PC-3 (cell line): Measurements from ENCODE around the gene NACAD. TPM values are rescaled to one million over a fixed set of nuclear protein-coding genes. Genes with fewer than 3 reads are reported as not detected.

Source experiments
- ATAC-seq: fragments of 200-7000 bp; cut with Tn5 transposase; 2 replicates; pipeline ENCODE4 v1.9.1; 2020; ENCODE audit warnings: mild to moderate bottlenecking, moderate library complexity
- BruUV-seq: library from RNA; stranded (reverse); fragments of 400-500 nt; replicated peaks from 2 replicates; lab custom pipeline; 2021; lab: Mats Ljungman, UMichigan
- CTCF ChIA-PET: fragments of 300-600 bp; sonication (Branson Sonifier 250); formaldehyde crosslinking; loops from one replicate; lab custom pipeline; 2022; ENCODE audit warnings: antibody characterized with exemption; lab: Charles Lee
- POLR2A ChIA-PET: fragments of 300-600 bp; sonication (Branson Sonifier 250); formaldehyde crosslinking; loops from one replicate; lab custom pipeline; 2022; ENCODE audit warnings: antibody characterized with exemption; ENCODE audit not compliant: unreplicated experiment; lab: Charles Lee
- DNase-seq: peaks from one replicate; pipeline ENCODE4 v3.0.0-alpha.2; 2015
- H2AFZ ChIP-seq: fragments of 300-600 bp; sonication (generic); 2 replicates; pipeline ENCODE4 v1.6.0; 2016; ENCODE audit warnings: antibody characterized with exemption, low read length
- H3F3A ChIP-seq: fragments of 300-600 bp; sonication (generic); one replicate; pipeline ENCODE4 v1.6.0; 2017; ENCODE audit warnings: antibody characterized with exemption, low read length, control low read depth, mild to moderate bottlenecking; ENCODE audit not compliant: unreplicated experiment
- H3K27ac ChIP-seq: fragments of 300-600 bp; sonication (generic); 2 replicates; pipeline ENCODE4 v1.5.1; 2016; ENCODE audit warnings: mild to moderate bottlenecking, low read length
- H3K27me3 ChIP-seq: fragments of 300-600 bp; sonication (generic); 2 replicates; pipeline ENCODE4 v1.6.1; 2016; ENCODE audit warnings: low read length, mixed read lengths
- H3K36me3 ChIP-seq: fragments of 300-600 bp; sonication (generic); 2 replicates; pipeline ENCODE4 v1.6.1; 2016; ENCODE audit warnings: low read depth, mixed run types, low read length, mixed read lengths
- H3K4me1 ChIP-seq: fragments of 300-600 bp; sonication (generic); 2 replicates; pipeline ENCODE4 v1.5.1; 2016; ENCODE audit warnings: low read length; ENCODE audit not compliant: insufficient read depth
- H3K4me2 ChIP-seq: fragments of 300-600 bp; sonication (generic); 2 replicates; pipeline ENCODE4 v1.6.0; 2016; ENCODE audit warnings: low read length
- H3K4me3 ChIP-seq: fragments of 300-600 bp; sonication (generic); 2 replicates; pipeline ENCODE4 v1.5.1; 2016; ENCODE audit warnings: mild to moderate bottlenecking, low read length, mixed read lengths
- H3K79me2 ChIP-seq: fragments of 300-600 bp; sonication (generic); 2 replicates; pipeline ENCODE4 v1.6.1; 2017; ENCODE audit warnings: low read length, mixed read lengths
- H3K9ac ChIP-seq: fragments of 300-600 bp; sonication (generic); 2 replicates; pipeline ENCODE4 v1.6.0; 2016; ENCODE audit warnings: mild to moderate bottlenecking, low read length
- H3K9me2 ChIP-seq: fragments of 300-600 bp; sonication (generic); replicated peaks from 2 replicates; pipeline ENCODE4 v1.6.1; 2016; ENCODE audit warnings: mixed run types, low read length, mixed read lengths
- H3K9me3 ChIP-seq: fragments of 300-600 bp; sonication (generic); 2 replicates; pipeline ENCODE4 v1.6.1; 2016; ENCODE audit warnings: low read length, mixed read lengths
- H4K20me1 ChIP-seq: fragments of 300-600 bp; sonication (generic); 2 replicates; pipeline ENCODE4 v1.6.1; 2016; ENCODE audit warnings: low read length, mixed read lengths
- EZH2 ChIP-seq: fragments of 300-600 bp; sonication (generic); IDR thresholded peaks from one replicate; pipeline ENCODE4 v1.6.1; 2017; ENCODE audit warnings: antibody characterized with exemption, mild to moderate bottlenecking, low read length; ENCODE audit not compliant: unreplicated experiment
- EZH2phosphoT487 ChIP-seq: fragments of 300-600 bp; sonication (generic); IDR thresholded peaks from 2 replicates; pipeline ENCODE4 v1.6.1; 2018; ENCODE audit warnings: mild to moderate bottlenecking, antibody characterized with exemption, low read length, borderline replicate concordance
- intact Hi-C: fragments of 100-400 bp; cut with micrococcal nuclease; formaldehyde crosslinking; loops from 2 replicates; pipeline ENCODE4 v1.9.0; 2023
- total RNA-seq: library from RNA; depleted of rRNA; stranded (reverse); fragments of >200 nt; gene quantifications from 2 replicates; pipeline ENCODE4 v1.2.3, GENCODE V29; 2014
- TF ChIP-seq, protein P1 (sequence below): fragments of 300-600 bp; sonication (generic); conservative IDR thresholded peaks from 2 replicates; pipeline ENCODE4 v1.5.1; 2017; ENCODE audit warnings: antibody characterized with exemption, low read depth, mild to moderate bottlenecking, low read length

NACAD gene
- total RNA-seq, 1 experiment from 2014 or later, result 0.26 TPM

DNA sequence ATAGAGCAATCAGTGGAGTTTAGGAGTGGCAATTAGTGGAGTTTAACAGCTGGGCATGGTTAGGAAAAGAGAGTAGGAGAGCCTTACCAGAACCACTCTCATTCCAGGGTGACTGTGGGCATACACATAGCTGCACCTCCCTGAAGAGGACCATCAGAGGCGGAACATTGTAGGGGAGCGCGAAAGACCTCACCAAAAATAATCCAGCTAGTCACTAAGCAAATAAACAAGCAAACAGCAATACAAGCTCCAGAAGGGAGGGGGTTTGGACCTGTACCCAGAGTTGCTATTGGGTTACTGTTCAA is 4.1 kb upstream of the NACAD start:
- TF ChIP-seq, protein P1, sequence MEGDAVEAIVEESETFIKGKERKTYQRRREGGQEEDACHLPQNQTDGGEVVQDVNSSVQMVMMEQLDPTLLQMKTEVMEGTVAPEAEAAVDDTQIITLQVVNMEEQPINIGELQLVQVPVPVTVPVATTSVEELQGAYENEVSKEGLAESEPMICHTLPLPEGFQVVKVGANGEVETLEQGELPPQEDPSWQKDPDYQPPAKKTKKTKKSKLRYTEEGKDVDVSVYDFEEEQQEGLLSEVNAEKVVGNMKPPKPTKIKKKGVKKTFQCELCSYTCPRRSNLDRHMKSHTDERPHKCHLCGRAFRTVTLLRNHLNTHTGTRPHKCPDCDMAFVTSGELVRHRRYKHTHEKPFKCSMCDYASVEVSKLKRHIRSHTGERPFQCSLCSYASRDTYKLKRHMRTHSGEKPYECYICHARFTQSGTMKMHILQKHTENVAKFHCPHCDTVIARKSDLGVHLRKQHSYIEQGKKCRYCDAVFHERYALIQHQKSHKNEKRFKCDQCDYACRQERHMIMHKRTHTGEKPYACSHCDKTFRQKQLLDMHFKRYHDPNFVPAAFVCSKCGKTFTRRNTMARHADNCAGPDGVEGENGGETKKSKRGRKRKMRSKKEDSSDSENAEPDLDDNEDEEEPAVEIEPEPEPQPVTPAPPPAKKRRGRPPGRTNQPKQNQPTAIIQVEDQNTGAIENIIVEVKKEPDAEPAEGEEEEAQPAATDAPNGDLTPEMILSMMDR, result no peak
- no peak for TF ChIP-seq EZH2
- no peak for TF ChIP-seq EZH2phosphoT487
- ATAC-seq (peak; percentile 16), DNase-seq (no peak)
- H2AFZ ChIP-seq, result no peak overlapping the region
- ChIA-PET CTCF (no interaction called here), POLR2A (no interaction called here)
- no peak overlapping the region for H3K27ac ChIP-seq
- H3K4me3 ChIP-seq, result no peak overlapping the region
- peaks cover 3% of the 10 kb centered on the region for H3F3A ChIP-seq
- H3K79me2 ChIP-seq, result no peaks in the 10 kb centered on the region
- no peaks in the 10 kb centered on the region for H3K9me2 ChIP-seq
- H3K4me2 ChIP-seq, result peak overlapping the region; percentile 30; the same call in 1 of the 2 replicates
- 0 out of 2 replicates have a peak, but pooled peaks cover 6% of the 10 kb centered on the region for H3K9me3 ChIP-seq
- no peak overlapping the region for H3K9ac ChIP-seq
- no peaks in the 10 kb centered on the region for H3K36me3 ChIP-seq
- intact Hi-C loops, result no loop called here
- H3K27me3 ChIP-seq, result no peaks in the 10 kb centered on the region
- no peaks in the 10 kb centered on the region for H4K20me1 ChIP-seq
- H3K4me1 ChIP-seq, result peaks cover 15% of the 10 kb centered on the region
- BruUV-seq, result no TSS peak

DNA sequence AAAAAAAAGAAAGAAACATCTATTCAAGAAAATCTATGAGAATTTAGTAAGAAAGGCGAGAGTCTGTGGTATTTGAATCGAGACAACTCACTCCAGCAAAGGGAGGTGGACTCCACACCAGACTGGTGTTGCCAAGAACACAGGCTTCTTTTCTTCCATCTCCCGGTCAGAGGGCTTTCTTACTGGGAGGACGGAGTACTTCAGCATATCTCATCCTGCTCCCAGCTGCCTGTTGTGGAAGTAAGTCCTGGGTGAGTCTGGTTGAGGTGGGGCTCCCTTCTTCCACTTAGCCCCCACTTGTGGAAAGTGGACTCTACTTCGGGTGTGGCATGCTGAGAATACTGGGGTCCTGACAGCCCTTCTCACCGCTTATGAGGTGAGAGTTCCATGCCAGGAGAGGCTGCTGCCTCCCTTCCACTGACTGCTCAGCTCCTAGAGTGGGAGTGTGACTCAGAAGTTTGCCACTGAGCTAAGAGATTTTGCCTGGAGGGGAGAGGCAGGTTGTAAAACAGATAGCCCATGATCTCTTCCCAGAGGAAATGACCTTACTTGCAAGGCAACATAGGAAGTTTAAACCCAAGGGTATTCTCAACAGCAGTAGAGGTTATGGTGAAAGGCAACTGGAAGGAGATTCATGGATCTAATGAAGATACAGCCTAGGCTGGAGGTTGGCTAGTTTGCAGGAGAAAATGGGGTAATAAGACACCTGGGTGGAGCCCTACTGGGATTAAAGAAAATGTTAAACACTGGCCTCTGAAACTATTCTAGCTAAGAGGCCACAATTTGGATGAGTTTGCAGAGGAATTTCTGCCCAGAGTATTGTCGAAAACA is 3.5 kb upstream of the NACAD start:
- Histone ChIP-seq H2AFZ (0 out of 2 replicates have a peak overlapping the region, but pooled peaks have one; percentile 15), H3F3A (peaks cover 3% of the 10 kb centered on the region), H3K9me3 (0 out of 2 replicates have a peak, but pooled peaks cover 6% of the 10 kb centered on the region), H3K27me3 (no peaks in the 10 kb centered on the region), H4K20me1 (no peaks in the 10 kb centered on the region), H3K9me2 (no peaks in the 10 kb centered on the region), H3K9ac (no peak overlapping the region), H3K27ac (no peak overlapping the region), H3K36me3 (no peaks in the 10 kb centered on the region), H3K4me1 (peaks cover 15% of the 10 kb centered on the region), H3K79me2 (no peaks in the 10 kb centered on the region), H3K4me3 (no peak overlapping the region), H3K4me2 (peak overlapping the region; percentile 30)
- DNase-seq (peak; percentile 75), ATAC-seq (peak; percentile 87)
- intact Hi-C loops, result no loop called here
- ChIA-PET CTCF (no interaction called here), POLR2A (interaction anchor here (0.5 to 0.8 kb wide), 2 partner anchors 18 to 19 kb away, joined by 4 read pairs; partner anchors contain the start of gene TBRG4)
- BruUV-seq, result no TSS peak
- no peak for TF ChIP-seq EZH2phosphoT487
- TF ChIP-seq, protein P1, result no peak
- no peak for TF ChIP-seq EZH2

DNA sequence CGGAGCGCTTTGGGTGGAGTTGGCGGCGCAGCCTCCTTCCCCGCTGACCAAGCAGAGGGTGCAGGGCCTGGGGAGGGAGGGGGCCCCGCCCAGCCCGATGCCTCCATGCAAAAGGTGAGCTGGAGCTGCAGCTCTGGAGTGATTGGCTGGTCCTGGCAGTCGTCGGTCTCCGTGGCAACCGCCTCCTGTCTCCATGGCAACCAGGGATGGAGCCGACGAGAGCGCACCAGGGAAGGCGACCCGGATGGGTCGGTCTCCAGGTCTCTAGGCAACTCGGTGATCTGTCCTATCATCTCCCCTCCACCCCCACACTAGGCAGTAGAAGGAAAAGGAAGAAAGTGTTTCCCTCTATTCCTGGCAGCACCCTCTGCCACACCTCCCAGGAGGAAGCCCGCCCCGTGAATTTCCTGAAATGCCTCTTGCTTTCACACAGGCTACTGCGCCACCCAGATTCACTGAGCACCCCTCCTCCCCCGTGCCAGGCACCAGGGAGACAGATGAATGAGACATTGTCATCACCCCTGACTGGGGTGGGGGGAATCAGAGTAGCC is 647 bp upstream of the NACAD start:
- H3K9me2 ChIP-seq, result no peaks in the 10 kb centered on the region
- TF ChIP-seq EZH2phosphoT487, result no peak
- TF ChIP-seq EZH2, result no peak
- TF ChIP-seq, protein P1, result no peak
- H3K4me3 ChIP-seq, result no peak overlapping the region
- H3K27ac ChIP-seq, result no peak overlapping the region
- no peaks in the 10 kb centered on the region for H3K9me3 ChIP-seq
- H2AFZ ChIP-seq, result no peak overlapping the region
- DNase-seq (peak; percentile 37), ATAC-seq (peak; percentile 32)
- ChIA-PET CTCF (no interaction called here), POLR2A (no interaction called here)
- no peak overlapping the region for H3K9ac ChIP-seq
- peaks cover 3% of the 10 kb centered on the region for H3F3A ChIP-seq
- no TSS peak for BruUV-seq
- H3K79me2 ChIP-seq, result no peaks in the 10 kb centered on the region
- peaks cover 15% of the 10 kb centered on the region for H3K4me1 ChIP-seq
- intact Hi-C loops, result no loop called here
- no peaks in the 10 kb centered on the region for H3K27me3 ChIP-seq
- H4K20me1 ChIP-seq, result no peaks in the 10 kb centered on the region
- no peaks in the 10 kb centered on the region for H3K36me3 ChIP-seq
- H3K4me2 ChIP-seq, result peak overlapping the region; percentile 22; the same call in 1 of the 2 replicates
